ENCODE data around the gene TCF7L2.

TCF7L2 gene

DNA sequence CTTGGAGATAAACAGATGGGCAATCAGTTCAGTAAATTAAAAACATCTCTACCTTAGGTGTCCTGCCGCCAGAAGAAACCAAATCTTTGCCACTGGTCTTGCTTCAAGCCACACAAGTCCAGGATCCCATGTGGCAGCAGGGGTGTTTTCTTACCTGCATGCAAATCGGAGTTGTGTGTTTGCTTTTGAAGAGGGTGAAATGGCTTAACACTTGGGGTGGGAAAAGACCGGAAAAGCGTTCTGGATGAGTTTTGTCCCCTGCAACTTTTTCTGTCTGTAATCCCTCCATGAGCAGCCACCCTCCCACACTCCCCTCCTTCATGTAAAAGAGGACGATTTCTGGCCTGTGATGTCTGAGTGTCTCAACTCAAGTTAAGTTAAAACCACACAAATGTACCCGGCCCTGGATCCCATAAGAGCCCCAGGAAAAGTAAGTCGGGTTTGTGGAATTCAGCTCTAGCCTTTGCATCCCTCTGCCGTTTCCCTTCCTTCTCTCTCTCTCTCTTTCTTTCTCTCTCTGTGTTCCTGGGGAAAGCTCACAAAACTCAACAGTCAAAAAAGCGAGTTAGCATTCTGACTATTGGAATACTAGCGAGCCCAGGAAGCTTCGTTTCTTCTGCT, 178.5 kb downstream of the TCF7L2 start:
- TF ChIP-seq, protein P1, sequence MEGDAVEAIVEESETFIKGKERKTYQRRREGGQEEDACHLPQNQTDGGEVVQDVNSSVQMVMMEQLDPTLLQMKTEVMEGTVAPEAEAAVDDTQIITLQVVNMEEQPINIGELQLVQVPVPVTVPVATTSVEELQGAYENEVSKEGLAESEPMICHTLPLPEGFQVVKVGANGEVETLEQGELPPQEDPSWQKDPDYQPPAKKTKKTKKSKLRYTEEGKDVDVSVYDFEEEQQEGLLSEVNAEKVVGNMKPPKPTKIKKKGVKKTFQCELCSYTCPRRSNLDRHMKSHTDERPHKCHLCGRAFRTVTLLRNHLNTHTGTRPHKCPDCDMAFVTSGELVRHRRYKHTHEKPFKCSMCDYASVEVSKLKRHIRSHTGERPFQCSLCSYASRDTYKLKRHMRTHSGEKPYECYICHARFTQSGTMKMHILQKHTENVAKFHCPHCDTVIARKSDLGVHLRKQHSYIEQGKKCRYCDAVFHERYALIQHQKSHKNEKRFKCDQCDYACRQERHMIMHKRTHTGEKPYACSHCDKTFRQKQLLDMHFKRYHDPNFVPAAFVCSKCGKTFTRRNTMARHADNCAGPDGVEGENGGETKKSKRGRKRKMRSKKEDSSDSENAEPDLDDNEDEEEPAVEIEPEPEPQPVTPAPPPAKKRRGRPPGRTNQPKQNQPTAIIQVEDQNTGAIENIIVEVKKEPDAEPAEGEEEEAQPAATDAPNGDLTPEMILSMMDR (conservative IDR thresholded peaks at IDR 0.05): no peak
- no peak for TF ChIP-seq ZFX (IDR thresholded peaks at IDR 0.05)
- no peak overlapping the region for H3K27ac ChIP-seq

DNA sequence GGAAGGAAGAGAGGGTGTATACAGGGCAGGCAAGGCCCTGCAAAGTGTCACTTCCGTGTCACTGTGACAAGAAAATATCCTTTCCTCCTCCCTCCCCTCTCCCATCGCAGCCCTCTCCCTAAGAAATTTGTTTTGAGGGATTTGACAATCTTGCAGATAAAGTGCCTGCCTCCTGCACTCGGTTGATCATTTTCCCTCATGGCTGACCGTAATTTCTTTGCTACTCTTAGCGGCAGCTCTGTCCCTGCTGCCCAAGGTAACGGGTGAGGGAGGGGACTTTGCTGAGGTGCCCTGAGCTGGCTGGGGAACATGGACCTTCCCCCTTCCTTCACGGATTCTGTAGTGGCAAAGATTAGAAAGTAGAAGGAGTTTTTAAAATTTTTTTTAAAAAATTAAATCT, 179.1 kb downstream of the TCF7L2 start:
- no peak overlapping the region for H3K27ac ChIP-seq
- no peak for TF ChIP-seq ZFX (IDR thresholded peaks at IDR 0.05)
- TF ChIP-seq, protein P1 (conservative IDR thresholded peaks at IDR 0.05): no peak

DNA sequence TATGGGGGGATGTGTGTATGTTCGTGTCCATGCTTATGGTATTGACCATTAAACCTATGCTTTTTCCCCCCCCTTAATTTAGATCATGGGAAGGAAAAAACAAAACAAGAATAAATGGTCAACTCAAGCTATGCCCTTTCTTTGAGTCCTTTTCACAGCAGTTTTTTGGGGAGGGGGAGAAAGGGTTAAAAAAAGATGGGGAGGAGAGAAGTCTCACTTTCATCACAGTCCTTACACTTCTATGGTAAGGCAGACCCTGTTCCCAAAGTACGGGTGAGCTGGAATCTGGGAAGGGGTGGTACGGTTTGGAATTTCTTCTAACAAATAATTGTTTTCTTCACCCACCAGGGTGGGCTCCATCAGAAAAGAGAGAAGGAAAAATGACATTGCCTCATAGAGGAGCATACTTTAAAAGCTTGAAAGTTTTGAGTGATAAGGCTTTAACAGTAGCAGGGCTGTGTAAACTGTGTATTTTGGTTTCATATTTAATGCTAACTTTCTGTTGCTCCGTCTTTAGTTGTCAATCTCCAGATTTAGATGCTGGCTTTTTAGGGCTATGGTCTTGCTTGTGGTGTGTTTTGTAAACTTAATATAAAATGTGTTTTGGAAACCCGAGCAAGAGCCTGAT, 180.1 kb downstream of the TCF7L2 start:
- no peak overlapping the region for H3K27ac ChIP-seq

DNA sequence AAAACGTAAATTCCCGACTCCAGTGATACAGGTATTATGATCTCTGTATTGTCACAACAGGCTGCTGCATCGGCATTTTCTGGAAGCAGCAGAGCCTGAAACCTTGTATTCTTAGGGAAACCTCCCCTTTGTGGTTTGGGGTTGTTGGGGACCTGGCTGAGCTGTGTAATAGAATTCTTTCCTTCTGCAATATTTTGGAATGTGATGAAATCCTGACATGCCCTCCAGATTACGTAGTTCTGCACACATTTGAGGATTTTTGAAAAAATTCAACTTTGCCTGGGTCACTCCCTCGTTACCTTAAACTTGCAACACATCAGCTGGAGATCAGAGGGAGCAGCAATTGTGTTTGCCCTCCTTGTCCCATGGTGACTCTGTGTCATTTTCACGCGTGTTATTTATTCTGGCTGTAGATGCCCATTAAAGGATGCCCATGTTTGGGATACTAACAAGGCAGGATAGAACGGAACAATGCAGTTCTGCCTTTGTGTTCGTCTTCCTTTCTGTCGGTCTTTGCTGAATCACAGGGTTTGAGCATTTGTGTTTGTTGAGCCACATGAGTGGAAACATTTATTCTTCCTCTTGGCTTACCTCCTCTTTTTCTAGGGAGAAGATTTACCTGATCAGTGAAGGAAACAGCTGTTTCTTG, 181.7 kb downstream of the TCF7L2 start:
- TF ChIP-seq ZFX (IDR thresholded peaks at IDR 0.05): no peak
- TF ChIP-seq, protein P1 (conservative IDR thresholded peaks at IDR 0.05): no peak
- no peak overlapping the region for H3K27ac ChIP-seq

More for the DNA sequence above, 180.1 kb downstream of the TCF7L2 start:
- no peak for TF ChIP-seq ZFX (IDR thresholded peaks at IDR 0.05)
- TF ChIP-seq, protein P1 (conservative IDR thresholded peaks at IDR 0.05): no peak

DNA sequence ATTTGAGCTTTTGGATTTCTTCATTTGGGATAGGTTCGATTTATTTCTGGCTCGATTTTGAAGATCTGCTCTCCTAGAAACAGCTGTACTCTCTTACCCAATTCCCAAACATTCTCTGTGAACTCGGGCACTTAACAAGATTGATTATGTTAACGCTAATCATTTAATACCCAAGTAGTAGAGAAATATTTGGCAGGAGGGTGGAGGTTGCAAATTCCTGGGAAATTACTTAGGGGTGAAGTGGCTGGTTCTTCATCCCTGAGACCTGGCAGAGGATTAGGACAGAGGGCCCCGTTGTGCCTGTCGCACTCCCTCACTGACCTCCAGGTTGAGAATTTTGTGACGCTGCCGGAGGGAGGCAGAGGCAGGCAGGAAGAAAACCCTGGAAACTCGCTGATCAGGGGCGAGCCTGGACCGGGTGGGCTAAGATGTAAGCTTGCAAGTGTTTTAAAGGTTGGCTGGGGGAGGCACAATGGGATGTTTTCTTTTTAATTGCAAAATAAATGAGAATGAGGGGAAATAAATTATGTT, 182.6 kb downstream of the TCF7L2 start:
- TF ChIP-seq, protein P1 (conservative IDR thresholded peaks at IDR 0.05): no peak
- TF ChIP-seq ZFX (IDR thresholded peaks at IDR 0.05): no peak
- no peak overlapping the region for H3K27ac ChIP-seq

DNA sequence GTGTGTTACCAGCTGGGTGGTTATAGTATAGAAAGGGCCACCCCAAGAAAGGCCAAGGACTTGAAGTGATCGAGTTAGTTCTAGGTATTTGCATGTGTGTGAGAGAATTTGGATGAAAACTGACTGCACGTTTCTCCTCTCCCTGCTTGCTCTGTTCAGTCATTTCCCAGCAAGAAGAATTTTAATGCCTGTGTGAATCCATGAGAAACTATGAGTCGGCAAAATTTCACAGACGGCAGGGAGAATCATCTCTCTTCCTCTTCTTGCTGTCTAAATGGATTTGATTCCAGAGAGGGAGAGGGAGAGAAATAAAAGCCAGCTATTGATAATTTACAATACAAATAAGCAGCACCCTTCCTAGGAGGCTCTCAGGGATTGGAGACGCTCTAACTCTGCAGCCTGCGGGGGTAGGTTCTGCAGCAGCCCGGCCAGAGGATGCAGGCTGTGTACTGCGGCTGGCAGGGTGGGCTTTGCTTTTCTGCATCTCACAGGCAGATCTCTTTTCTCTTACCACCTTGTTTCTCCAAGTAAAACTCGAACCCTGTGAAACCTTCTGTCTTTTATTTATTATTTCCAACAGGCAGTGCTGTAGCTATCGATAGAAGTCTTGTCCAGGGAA, 183.6 kb downstream of the TCF7L2 start:
- no peak overlapping the region for H3K27ac ChIP-seq
- no peak for TF ChIP-seq ZFX (IDR thresholded peaks at IDR 0.05)
- TF ChIP-seq, protein P1 (conservative IDR thresholded peaks at IDR 0.05): no peak
